Jurkat, Clone E6-1 (cell line): Measurements from ENCODE around the gene CDH23.

Experiments
- DNase-seq: peaks from one replicate; pipeline ENCODE4 v3.0.0-alpha.2; 2011; ENCODE audit warnings: low read depth, low spot score
- H3K4me3 ChIP-seq: 2 replicates; pipeline ENCODE4 v1.5.1; 2011; ENCODE audit warnings: mild to moderate bottlenecking, low read length, control low read depth, moderate library complexity

Gene CDH23

DNA sequence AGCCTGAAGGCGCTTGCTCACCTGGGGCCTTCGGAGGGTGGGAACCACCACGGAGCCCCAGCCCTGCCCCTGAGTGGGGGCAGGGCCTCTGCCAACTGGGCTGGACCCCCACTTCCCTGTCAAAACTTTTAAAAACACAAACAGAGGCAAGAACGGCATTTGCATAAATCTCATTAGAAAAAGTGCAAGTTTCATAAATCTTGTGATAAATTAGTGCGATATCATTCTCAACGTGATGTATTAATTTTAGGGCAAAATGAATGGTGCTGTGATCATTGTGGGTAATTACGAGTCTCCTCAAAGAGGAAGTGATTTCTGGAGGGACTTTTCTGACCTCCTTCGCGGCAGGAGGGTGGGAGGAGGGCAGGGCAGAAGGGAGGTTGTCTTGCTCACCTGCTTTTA, 98.3 kb downstream of the CDH23 start:
- no peak overlapping the region for H3K4me3 ChIP-seq
- no peak for DNase-seq

GRCh38 chr10:71496927-71497762, 100.4 kb downstream of the CDH23 start:
- H3K4me3 ChIP-seq, result no peak overlapping the region
- DNase-seq, result no peak

DNA sequence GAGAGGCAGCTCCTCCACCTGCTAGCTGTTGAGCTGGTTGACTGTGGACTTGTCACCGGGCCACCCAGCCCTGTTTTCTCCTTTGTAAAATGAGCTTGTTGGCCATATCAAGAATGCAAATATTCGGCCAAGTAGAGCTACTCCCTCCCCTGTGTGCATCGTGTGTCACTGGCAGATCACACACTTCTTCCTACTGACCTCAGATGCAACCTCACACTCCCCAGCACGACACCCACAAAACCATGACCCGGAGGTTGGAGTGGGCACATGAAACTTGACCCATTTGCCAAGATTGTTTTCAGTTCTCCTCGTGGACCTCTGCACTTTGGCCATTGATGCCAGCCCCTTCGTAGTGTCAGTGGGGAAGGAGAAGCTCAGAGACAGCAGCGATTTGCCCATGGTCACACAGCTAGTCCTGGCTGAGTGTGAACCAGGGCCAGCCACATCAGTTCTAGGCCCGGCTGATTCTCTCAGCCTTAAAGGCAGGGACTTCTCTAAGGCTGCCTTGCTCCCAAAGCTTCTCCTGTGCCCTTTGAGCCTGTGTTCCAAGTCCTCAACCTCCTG, 101.1 kb downstream of the CDH23 start:
- no peak overlapping the region for H3K4me3 ChIP-seq
- DNase-seq, result no peak

DNA sequence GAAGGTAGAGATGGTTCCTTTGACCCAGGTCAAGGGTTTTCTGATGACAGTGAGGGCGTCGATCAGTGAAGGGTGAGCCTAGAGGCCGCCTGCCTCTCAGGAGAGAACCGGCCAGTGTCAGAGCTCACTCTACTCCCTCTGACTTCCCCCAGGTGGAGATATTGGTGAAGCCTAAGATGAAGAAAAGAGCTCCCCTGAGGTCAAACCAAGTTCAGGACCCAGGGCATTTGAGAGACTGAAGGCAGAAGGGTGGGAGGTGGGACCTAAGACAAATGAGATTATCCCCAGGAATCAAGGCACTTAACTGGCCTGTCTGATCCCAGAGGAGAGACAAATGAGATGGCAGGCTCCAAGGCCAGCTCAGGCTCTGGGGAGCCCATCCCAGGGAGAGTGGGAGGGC, 104.7 kb downstream of the CDH23 start:
- no peak overlapping the region for H3K4me3 ChIP-seq
- DNase-seq, result no peak

DNA sequence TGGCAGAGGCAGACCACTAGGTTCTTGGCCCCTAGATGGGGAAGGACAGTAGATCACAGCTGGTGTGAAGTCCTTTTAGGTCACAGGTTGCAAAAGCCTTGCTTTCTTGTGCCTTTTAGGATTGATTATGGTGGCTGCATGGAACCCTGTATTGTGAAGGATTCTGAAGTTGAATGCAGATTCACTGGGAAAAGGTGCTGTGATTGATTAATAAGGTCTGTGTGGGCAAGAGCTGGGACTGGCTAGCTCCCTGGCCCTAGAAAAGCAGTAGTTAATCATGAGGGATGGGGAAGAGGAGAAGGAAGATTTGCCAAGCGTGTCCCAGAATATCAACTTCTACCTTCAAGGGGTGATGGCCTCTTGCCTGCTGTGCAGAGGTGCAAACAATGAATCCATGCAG, 105.5 kb downstream of the CDH23 start:
- DNase-seq, result no peak
- H3K4me3 ChIP-seq, result no peak overlapping the region

DNA sequence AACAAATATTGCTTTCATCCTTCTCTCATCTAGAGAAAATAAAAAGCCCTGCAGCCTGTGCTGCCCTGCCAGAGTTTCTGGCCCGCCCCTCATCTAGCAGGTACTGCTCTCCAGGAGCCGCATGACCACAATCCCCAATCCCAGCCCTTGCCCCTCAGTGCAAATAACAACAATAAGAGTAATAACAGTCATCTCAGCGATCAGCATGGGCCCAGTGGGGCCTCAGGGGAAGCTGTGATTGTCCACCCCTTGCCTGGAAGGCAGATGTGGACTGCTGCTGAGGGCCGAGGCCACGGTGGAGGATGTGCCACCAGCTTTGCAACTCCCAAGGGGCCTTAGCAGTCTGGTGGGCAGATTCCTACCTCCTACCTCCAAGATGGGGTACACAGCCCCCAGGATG, 106.1 kb downstream of the CDH23 start:
- no peak overlapping the region for H3K4me3 ChIP-seq
- no peak for DNase-seq

- H3K4me3 ChIP-seq, result no peak overlapping the region
- DNase-seq, result no peak
These were observed 107.4 kb downstream of the CDH23 start for GRCh38 chr10:71504168-71504567.

DNA sequence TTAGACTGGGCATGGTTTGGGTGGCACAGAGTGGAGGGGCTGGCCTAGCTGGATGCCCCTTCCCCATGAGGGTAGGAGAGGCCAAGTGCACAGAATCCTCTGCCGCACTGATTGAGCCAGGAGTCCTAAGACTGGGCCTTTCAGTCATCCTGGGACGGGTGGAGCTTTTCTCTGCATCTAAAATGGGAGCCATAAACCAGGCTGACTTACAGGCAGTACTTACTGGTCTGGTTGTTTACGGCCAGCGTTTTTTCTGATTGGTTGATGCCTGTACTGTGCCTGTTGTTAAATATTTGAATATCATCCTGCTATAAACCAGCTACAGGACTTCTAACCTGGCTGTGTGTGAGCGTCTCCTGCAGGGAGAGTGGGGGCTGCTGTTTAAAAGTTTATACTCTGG, 107.8 kb downstream of the CDH23 start:
- H3K4me3 ChIP-seq, result no peak overlapping the region
- DNase-seq, result no peak

DNA sequence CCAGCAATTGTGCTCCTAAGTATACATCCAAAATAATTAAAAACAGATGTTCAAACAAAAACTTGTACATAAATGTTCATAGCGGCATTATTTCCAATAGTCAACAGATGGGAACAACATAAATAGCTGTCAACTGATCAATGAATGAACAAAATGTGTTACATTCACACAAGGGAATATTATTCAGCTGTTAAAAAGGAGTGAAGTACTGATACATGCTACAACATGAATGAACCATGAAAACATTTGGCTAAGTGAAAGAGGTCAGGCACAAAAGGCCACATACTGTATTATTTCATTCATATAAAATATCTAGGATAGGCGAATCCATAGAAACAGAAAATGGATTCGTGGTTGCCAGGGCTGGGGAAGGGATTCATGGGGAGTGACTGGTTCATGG, 109.1 kb downstream of the CDH23 start:
- no peak for DNase-seq

GRCh38 chr10:71509444-71509843, 112.7 kb downstream of the CDH23 start:
- no peak for DNase-seq
- H3K4me3 ChIP-seq, result no peak overlapping the region

More for the DNA sequence above, 109.1 kb downstream of the CDH23 start:
- H3K4me3 ChIP-seq, result no peak overlapping the region

GRCh38 chr10:71511206-71511605, 114.5 kb downstream of the CDH23 start:
- no peak overlapping the region for H3K4me3 ChIP-seq
- no peak for DNase-seq

DNA sequence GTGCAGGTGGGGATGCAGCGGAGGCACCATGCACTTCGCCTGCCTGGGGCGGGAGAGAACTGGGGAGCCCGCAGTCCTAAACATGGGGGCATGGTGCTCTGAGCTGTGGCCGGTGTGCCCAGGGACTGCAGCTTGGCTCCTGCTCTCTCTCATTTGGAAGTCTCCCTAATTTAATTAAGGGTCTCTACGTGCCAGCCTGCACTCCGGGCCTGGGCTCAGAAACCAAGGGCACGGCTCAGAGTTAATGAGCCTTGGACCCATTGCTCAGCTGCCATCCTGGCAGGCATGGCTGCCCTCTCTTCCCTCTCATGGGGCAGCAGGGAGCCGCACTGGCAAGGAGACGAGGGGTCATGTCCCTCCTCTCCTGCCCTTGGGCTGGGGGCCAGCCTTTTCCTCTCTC, 115.6 kb downstream of the CDH23 start:
- no peak for DNase-seq

DNA sequence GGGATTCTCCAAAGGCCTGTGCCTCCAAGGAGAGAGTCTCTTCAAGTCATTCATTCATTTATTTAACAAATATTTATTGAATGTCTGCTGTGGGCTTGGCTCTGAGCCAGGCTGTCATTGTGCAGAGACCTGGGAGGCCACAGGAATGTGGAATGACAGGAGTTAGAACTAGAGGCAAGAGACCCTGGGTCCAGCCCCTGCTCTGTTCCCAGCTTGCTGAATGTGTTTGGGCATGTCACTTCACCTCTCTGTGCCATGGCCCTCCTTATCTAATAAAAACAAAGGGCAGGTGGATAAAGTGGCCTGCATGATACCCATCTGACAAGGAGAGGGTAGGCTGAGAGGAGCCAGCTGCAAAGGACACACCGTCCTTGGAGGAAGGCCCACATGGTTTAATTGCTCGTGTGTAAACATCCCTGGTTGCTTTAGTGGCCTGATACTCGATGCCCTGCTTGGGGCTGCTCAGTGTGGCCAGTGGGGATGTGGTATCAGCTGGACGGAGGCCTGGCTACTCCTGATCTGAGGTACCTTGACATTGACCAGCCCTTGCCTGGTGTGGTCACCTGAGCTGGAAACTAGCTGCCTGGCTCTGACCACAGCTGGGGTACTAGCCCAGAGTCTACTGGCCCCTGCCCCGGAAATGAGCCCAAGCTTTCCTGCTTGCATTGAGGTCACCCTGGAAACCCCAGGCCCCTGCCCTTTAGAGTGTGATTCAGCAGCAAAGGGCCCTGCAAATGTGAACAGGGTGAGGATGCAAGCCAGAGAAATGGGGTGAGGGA, 116.2 kb downstream of the CDH23 start:
- no peak overlapping the region for H3K4me3 ChIP-seq
- DNase-seq, result no peak

More for the DNA sequence above, 115.6 kb downstream of the CDH23 start:
- no peak overlapping the region for H3K4me3 ChIP-seq

DNA sequence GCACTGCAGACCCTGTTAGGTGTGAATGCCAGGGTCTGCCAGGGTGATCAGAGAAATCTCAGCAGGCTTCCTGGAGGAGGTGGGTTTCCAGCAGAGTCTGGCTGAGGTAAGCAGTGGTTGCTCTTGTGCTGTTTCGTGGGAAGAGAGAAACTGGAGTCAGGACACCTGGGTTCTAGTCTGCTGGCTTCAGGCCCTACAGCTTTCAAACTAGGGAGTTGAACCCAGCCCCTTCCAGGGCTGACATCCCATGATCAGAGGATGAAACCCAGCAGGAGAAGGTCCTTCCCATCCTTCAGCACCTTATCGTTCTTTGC, 116.8 kb downstream of the CDH23 start:
- no peak for DNase-seq
- no peak overlapping the region for H3K4me3 ChIP-seq

- DNase-seq, result no peak
- no peak overlapping the region for H3K4me3 ChIP-seq
These were observed 117.2 kb downstream of the CDH23 start for GRCh38 chr10:71513936-71514335.

DNA sequence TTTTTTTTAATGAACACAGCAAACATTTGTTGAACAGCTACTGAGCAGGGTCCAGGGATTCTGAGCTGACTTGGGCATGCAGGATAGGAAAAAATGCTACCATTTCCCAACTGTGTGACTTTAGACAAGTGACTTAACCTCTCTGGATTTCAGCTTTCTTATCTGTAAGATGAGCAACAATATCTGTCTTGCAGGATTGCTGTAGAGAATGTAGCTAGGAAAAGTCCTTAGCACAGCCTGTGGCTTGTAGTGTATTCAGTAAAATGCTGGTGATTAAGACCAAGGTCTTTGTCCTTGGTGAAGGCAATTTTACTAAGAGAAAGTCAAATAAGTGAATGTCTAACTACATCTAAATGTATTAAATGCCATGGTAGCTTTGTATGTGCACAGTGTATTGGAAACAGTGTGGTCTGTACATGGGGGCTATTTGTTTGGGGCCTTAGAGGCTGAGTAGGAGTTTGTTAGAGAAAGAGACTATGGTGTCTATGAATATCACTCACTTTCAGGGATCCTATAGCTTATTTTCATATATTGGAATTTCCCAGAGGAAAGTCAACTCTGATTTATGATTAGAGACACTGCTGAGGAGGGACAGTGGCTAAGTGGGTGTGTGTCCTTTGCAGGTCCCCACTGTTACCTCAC, 118.9 kb downstream of the CDH23 start:
- no peak for DNase-seq
- H3K4me3 ChIP-seq, result no peak overlapping the region

GRCh38 chr10:71516890-71517289, 120.2 kb downstream of the CDH23 start:
- DNase-seq, result no peak

GRCh38 chr10:71517298-71518169, 120.8 kb downstream of the CDH23 start:
- no peak overlapping the region for H3K4me3 ChIP-seq
- no peak for DNase-seq

More at GRCh38 chr10:71516890-71517289, 120.2 kb downstream of the CDH23 start:
- H3K4me3 ChIP-seq, result no peak overlapping the region

DNA sequence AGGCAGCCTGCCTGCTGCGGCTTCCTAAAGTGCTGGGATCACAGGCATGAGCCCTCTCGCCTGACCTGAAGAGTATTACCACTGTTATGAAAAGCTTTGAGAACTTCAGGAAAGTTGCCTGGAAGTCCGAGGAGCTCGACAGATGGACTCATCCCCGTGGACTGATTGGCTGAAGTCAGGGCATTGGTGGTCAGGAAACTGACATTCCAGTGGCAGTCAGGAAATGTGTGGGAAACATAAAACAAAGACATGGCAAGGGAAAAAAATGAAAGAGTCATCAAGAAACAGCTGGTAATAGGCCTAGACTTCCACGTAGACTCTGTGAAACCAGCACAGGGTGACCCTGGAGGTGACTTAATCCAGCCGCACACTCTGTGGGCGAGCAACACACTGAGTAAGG, 123.3 kb downstream of the CDH23 start:
- DNase-seq, result no peak
- no peak overlapping the region for H3K4me3 ChIP-seq
